ENCODE measurements around the gene VILL.
"Not testable (repeated sequence)": the region's sequence is repeated elsewhere in the genome, so short reads cannot be mapped to it uniquely, and the experiment has no call there.

VILL gene

GRCh38 chr3:38036286-38036685, 45.7 kb downstream of the VILL start:
- DNase-seq (ENCODE audit: low read depth): no peak

DNA sequence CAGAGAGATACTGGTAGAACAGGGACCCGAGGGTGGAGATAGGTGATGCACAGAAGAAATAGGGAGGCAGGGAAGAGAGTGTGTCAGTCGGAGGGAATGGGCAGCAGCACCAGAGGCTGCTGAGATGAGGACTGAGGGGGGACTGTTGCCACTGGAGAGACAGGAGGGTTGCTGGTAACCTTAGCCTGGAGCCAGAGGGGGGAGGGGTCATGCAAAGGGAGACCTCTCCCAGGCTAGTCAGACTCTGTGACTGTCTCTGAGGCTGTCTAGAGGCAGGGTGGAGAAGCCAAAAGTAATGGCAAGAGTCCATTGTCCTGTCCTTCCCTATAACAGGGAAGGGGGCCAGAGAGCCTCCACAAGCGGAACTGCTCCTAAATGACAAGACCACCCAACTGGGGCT, 46.3 kb downstream of the VILL start:
- DNase-seq (ENCODE audit: low read depth): no peak

- no peak for DNase-seq (ENCODE audit: low read depth)
These were observed 47.9 kb downstream of the VILL start for GRCh38 chr3:38038447-38038911.

- DNase-seq (ENCODE audit: low read depth): peak; percentile 64
These were observed 48.7 kb downstream of the VILL start, which contains the start of gene DLEC1 for GRCh38 chr3:38039101-38039898. Gene DLEC1, plus strand, starts transcription at chr3:38039208. Its CDS starts 18 bp downstream, at chr3:38039226.

DNA sequence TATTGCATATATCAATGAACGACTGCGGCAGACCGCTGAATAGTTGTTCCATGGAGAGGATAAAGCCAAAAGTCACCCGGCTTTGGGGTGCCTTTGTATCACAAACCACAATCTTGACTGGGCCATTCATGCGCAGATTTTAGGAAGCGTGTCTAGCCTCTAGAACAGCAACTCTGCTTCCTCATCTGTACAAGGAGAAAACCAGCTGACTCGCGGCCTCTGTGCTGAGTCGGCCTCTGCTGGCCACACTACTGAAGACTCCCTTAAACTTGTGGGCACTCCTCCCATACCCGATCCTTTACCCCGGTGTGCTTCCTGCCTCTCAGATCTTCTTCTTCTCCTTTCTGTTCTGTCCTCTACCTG, 49.3 kb downstream of the VILL start:
- DNase-seq (ENCODE audit: low read depth): peak; percentile 43

- no peak for DNase-seq (ENCODE audit: low read depth)
These were observed 49.8 kb downstream of the VILL start for GRCh38 chr3:38040401-38040800.

DNA sequence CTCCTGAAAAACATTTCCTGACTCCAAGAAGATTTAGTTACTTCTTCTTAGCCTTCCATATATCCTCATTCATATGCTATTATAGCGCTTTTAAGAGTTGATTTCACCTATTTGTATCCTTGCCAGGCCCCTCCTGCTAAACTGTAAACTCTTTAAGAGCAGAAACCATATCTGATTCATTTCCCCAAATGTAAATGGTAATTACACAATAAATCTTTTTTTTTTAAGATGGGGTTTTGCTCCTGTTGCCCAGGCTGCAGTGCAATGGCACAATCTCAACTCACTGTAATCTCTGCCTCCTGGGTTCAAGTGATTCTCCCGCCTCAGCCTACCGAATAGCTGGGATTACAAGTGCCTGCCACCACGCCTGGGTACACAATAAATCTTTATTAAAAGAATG, 52.9 kb downstream of the VILL start:
- no peak for DNase-seq (ENCODE audit: low read depth)

- DNase-seq (ENCODE audit: low read depth): no peak
These were observed 55.4 kb downstream of the VILL start for GRCh38 chr3:38046027-38046426.

GRCh38 chr3:38046821-38047220, 56.2 kb downstream of the VILL start:
- no peak for DNase-seq (ENCODE audit: low read depth)

GRCh38 chr3:38047896-38048295, 57.3 kb downstream of the VILL start:
- no peak for DNase-seq (ENCODE audit: low read depth)

DNA sequence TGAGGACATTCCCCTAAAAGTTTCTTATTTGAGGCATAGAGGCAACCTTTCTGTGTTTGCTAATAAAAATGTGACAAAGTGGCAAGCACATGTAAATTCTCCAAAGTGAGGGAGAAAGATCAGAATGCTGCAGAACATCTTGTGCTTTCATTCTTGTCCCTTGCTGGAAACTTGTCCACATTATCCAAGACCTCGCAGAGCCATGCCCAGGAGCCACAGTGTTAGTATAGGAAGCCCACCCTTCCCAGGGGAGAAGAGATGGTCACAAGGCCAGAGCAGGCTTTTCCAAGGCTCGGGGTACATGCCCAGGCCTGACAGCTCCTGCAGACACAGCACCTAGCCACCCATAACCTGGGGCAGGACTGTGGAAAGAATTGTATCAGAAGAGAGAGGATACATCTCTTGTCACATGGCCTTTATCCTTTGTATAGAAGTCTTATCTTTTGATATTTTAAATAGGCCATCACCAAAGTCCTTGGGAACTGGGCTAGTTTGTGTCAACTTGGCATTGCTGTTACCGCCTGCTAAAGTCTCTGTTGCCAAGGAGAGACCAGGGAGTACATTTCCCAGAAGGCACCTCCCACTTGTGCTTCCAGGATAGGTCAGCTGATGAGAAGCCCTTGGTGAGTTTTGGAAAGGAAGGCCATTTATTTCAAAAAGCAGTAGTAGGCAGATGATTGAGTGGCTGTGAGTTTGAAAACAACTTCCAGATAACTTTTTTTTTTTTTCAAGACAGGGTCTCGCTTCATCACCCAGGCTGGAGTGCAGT, 59.0 kb downstream of the VILL start:
- no peak for DNase-seq (ENCODE audit: low read depth)

DNA sequence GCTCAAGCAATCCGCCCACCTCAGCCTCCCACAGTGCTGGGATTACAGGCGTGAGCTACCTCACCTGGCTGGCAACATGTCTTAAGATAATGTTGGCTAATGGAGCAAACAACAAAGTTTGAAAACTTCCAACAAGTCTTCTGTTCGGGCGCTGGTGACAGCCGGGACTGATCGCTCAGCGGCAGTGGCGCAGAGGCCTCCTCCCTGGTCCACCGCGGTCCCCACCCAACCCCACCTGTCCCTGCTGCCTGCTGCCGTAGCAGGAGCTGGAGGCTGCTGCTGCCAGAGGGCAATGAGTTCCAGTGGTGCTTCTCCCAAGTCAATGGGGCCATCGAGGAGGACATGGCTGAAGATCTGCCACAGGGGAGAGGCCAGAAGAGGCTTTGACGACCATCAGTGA, 60.5 kb downstream of the VILL start:
- no peak for DNase-seq (ENCODE audit: low read depth)

DNA sequence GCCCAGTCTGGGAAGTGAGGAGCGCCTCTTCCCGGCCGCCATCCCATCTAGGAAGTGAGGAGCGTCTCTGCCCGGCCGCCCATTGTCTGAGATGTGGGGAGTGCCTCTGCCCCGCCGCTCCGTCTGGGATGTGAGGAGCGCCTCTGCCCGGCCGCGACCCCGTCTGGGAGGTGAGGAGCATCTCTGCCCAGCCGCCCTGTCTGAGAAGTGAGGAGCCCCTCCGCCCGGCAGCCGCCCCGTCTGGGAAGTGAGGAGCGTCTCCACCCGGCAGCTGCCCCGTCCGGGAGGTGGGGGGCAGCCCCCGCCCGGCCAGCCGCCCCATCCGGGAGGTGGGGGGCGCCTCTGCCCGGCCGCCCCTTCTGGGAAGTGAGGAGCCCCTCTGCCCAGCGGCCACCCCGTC, 62.7 kb downstream of the VILL start:
- DNase-seq (ENCODE audit: low read depth): not testable (repeated sequence)

DNA sequence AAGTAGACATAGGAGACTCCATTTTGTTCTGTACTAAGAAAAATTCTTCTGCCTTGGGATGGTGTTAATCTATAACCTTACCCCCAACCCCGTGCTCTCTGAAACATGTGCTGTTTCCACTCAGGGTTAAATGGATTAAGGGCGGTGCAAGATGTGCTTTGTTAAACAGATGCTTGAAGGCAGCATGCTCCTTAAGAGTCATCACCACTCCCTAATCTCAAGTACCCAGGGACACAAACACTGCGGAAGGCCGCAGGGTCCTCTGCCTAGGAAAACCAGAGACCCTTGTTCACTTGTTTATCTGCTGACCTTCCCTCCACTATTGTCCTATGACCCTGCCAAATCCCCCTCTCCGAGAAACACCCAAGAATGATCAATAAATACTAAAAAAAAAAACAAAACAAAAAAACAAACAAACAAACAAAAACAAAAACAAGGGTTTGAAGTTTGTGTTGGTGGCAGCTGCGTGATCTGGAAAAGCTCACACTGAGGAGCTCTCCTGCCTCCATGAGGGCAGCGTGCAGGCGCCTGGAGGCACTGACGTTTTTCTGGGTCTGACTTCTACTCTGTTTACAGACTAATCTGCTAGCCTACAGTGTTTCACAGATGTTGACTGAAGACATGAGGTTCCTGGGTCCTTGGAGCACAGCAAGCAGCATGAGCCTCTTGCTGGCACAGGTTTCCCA, 63.4 kb downstream of the VILL start:
- DNase-seq (ENCODE audit: low read depth): not testable (repeated sequence)

- DNase-seq (ENCODE audit: low read depth): peak; percentile 26
These were observed 64.0 kb downstream of the VILL start for GRCh38 chr3:38054499-38055001.

Measured in iris pigment epithelial cell (primary cell).